Mucosa of gallbladder (tissue), 1 donor: Measurements from ENCODE around the gene C1orf74. TPM values are rescaled to one million over a fixed set of nuclear protein-coding genes. Genes with fewer than 3 reads are reported as not detected.
A peak's percentile ranks its signal among the peaks of the same experiment; 100 is the strongest.

ENCODE experiments used
- DNase-seq: peaks from one replicate; pipeline ENCODE4 v3.0.0-alpha.2; 2020; ENCODE audit warnings: low spot score
- total RNA-seq: library from RNA; stranded (reverse); gene quantifications from one replicate; pipeline ENCODE4 v1.2.1, GENCODE V29; 2021
- donor health status: DM: no; HTN: no; CAD: no.

The C1orf74 gene
- 1.8 TPM for total RNA-seq

DNA sequence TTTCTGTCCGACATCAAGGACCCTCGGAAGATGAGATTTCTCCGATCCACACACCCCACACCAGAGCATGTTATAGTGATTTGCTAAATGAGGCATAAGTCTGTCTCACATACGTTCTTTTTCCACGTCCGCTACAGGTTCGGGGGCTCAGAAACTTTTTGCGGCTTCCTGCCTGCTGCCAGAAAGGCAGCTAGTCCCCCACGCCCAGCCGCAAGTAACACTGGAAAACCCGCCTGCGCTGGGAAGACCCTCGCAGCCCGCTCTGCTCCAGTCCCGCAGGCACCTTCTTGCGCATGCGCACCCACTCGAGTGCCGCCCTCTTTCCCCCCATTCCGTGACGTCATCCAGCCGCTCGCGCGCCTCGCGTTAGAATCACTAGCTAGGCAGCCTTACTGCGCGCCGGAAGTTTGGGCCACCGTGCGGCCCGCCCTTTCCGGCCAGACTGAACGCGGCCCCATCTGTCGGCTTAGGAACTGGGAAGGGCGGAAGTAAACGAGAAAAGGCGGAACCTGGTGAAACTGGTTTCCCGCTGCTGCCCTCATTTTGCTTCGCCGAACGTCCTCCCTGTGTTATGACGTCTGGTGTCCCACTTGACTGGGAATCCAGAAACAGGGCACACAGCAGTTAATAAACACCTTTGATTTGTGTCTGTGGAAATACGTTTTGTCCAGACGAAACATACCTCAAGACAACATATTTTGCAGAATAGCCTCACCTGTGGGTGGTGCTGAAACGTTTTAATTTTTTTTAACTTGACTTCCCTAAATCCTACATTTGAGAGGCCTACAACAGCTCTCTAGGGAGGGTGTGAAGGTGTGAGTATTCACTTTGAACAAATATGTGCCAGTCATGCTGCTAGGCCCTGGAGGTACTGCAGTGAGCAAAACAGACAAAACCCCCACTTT is at the start of gene C1orf74:
C1orf74 (minus strand) TSS at position 295 of the 905 bp plus-strand sequence. CDS start 925 bp downstream, outside the sequence.
- DNase-seq = peak; percentile 99

DNA sequence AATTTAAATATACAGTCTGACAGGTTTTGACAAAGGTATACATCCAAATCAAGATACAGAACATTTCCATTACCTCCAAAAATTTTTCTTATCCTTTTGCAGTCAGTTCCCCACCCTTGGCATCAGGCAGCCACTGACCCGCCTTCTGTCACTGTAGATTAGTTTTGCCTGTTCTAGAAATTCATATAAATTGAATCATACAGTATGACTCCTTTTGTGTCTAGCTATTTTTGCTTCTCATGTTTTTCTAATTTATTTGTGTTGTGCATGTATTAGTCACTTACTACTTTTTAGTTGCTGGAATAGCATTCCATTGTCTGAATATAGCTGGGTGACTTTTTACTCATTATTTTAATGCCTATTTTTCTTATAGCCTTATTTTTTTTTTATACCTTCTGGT is 47.3 kb upstream of the C1orf74 start:
- no peak for DNase-seq

DNA sequence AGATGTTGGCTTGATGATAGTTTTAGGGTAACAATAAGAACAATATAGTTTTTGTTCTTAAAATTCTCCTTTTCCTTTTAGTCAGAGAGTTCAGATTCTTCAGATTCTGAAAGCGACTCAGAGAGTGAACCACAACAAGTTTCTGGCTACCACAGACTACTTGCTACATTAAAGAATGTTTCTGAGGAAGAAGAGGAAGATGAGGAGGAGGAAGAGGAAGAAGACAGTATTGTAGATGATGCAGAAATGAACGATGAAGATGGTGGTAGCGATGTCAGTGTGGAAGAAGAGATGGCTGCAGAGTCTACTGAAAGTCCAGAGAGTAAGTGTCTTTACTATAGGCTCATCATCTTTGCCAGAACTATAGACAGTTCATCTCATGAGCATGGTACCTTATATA is 46.4 kb upstream of the C1orf74 start:
- DNase-seq = no peak

DNA sequence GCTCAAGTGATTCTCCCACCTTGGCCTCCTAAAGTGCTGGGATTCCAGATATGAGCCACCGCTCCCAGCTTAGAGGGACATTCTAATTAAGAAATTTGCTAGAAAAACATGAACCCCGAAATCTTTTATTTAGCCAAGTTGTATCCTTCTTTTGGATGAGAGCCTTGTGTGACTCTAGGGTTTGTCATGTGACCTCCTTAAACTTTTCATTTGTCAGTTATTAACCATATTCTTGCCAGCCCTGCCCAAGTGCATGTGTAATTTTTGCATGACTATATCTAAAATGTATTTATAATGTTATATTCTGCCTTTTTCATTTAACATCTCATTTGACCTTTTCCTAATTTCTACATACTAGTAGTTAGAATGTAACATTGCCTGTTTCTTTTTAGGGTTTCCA is 45.4 kb upstream of the C1orf74 start:
- DNase-seq = no peak

DNA sequence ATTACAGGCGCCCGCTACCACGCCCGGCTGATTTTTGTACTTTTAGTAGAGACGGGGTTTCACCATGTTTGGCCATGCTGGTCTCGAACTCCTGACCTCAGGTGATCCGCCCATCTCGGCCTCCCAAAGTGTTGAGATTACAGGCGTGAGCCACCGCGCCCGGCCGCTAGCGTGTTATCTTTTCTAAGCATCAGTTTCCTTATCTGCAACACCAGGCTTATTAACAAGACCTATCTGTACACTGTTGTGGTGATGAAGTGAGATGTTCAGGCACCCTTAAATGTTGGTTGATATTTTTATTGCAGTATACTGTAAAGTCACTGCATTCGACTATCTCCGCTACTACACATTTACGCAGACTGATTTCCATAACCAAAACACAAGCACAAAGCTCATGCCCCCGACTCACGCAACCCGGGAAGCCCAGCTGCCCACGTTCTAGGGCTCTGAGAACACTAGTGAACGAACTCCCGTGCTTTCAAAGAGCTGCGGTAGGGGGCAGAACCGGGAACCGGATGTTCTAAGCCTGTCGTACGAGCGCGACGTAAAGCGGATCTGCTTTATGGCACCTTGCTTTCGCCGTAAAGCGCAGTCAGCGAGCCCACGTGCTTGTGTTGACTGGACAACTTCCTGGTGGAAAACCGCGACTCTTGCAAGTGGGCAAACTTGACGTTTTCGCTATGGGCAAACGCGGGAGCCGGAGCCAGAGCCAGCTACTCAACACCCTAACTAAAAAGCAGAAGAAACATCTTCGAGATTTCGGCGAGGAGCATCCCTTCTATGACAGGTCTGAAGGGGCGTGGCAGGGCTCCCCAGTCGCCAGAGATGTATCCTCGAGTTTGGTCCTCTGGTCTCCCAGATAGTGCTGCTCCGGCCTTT is 43.3 kb upstream of the C1orf74 start, which contains the start of gene UTP25:
UTP25 (plus strand) TSS at position 589 of the 879 bp plus-strand sequence; CDS start at position 681, 92 bp downstream.
- peak; percentile 97 for DNase-seq

DNA sequence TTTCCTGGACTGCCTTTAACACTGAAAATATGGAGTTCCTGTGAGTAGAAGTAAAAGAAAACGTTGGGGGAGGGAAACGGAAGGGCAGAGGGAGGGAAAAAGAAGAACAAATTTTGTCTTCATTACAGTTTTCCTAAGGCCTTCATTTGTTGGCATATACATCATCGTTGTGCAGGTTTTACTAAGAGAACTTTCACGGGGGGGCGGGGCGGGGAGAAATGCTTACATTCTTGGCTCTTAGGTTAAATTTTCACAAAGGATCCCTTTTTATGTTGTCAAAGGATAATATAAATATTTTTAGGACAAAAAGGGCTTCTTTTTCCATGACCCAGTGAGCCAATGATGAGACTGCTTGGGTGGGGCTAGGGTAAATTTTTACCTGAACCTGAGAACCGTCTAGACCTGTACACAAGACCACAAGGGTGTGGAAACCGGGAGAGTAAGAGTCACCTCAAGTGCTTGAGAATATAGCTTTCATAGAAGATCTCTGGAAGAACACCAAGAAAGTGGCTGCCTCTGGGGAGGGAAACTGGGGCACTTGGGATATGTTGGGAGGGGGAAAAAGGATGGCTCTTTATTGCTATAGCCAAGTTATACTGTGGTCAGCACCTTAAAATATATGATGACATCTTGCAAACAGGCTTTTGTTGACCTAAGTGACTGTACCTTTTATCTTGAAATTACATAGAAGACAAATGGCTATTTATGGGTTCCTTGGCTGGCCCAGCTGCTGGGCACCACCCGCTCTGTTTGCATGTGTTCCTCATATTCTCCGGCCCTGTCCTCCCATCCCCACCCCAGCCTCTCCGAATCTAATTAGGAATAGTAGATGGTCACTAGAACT is 41.5 kb upstream of the C1orf74 start:
- no peak for DNase-seq

DNA sequence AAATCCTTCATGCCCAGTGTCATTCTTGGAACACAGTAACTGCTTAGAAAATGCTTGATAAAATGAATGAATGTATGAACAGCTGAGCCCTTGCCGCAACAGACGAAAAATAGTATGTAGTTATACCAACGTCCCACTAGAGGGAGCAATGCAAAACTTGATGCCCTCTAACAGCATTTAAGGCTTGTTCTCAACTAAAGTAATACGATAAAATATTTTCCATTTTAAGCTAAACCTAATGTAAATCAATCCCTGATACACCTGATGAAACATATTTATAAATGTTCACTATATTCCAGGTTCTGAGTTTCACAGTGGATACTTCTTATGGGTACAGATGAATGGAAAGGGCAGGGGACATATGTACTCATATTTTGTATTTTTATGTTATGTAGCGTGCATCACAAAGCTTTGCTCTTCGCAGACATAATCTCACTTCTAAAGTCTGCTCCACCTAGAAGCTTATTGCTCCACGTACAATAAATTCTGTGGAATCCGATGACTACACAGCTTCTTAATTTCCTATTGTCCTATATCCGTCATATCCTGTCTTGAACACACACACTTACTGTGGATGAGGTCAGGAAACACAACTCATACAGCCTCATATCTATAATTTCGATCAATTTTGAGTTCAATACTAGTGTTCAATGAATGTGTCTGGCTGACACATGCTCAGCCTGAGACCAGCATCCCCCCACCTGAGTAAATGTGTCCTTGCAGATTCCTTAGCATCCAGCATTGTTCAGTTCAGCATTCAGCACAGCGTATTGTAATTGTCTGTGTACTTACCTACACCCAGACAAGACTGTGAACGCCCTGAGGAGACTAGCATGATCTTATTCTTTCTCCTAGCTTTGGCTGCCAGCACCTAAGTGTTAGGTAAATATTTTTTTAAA is 39.0 kb upstream of the C1orf74 start:
- DNase-seq = no peak

DNA sequence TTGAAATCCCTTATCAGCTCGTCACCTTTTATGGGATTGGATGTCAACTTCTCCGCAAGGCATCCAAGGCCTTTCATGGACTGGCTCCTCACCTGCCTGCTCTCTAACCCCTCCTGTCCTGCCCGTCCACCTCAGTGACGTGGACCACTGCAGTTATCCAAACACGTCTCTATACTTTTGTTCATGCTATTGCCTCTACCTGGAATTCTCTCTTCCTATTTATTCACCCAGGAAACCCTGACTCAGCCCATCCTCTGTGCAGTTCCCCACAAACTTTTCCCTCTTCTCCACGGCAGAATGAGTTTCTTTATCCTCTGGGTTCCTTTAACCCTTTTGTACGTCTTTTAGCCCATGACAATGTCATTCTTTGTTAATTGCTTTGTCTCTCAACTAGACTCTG is 38.3 kb upstream of the C1orf74 start:
- DNase-seq = no peak

DNA sequence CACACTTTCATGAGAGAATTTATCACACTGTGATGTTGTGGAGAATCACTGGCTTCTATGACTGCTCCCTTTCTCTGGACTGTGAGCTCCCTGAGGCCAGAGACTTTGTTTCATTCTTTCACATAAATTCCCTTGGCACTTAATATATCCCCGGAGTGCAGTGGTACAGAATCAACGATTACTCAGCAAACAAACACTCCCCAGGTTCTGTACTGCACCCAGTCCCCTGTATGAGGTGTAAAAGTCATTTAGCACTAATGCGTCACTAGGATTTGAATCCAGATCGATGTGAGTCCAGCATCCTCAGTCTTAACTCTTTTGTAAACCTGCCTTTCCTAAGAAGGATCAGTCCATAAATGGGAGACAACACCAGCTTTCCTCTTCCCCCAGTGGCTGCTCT is 36.6 kb upstream of the C1orf74 start:
- DNase-seq = no peak

DNA sequence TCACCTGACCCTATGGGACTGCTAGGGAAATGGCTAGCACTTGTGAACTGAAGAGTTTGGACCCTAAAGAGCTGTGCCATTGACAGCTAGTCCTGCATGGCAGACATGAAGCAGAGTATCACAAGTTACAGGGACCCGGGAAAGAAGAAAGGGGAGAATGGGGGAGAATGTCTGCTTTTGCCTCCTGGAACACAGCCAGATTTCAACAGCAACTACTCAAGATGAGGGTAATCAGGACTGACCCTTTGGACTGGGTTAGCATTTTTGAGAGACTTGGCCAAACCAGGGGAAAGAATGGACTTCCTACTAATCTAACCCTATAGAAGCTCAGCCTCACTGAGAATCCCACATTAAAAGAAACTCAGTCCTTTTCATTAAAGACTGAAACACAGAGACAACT is 34.7 kb upstream of the C1orf74 start:
- no peak for DNase-seq

DNA sequence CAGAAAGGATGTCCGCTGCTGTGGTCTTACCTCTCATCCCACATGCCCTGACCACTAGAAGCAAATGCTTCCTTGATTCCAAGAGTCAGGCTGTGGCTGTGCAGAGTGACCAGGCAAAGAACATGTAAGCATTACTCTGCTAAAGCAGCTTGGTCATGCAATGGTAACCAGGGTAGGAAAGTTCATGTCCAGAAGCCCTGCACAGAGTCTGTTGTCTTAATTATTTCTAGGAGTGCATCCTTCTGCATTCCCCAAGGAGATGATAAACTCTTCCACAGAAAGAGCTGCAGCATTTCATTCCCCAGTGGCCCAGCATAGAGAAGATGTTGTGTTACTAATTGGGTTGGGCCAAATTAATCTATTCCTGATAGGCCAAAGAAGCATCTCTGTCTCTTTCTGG is 33.3 kb upstream of the C1orf74 start:
- DNase-seq = no peak

DNA sequence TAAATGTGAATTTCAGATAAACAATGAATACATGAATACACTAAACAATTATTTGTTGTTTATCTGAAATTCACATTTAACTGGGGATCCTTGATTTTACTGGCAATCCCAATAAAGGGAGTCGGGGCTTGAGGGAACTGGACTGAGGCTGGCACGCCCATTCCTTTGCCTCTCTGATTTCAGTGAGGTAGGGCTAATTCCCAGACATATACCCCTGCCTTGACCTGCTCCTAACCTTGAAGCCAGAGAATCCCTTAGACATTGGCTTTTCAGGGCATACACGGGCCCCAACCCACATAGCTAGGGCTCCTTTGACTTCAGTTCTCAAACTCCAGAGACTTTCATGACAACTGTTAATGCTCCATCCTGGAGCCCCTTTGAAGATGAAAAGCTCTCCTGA is 32.6 kb upstream of the C1orf74 start:
- DNase-seq = no peak

DNA sequence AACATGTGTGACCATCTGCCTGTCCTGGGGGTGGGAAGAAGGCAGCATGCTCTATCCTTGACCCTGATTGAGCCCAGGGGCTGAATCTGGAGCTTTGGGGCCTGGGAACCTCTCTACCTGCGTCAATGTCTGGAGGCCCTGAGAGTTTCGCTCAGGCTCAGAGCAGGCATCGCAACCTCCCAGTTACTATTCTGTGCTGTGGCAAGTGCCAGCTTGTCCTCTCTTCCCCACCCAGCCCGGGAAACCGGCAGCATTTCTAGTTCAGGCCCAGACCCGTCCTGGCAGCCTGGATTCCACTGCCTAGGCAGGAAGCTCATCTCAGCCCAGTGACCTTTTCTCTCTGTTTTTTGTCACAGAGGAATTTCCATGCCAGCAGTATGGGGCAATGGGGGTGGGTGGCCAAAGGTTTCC is 31.6 kb upstream of the C1orf74 start:
- no peak for DNase-seq

DNA sequence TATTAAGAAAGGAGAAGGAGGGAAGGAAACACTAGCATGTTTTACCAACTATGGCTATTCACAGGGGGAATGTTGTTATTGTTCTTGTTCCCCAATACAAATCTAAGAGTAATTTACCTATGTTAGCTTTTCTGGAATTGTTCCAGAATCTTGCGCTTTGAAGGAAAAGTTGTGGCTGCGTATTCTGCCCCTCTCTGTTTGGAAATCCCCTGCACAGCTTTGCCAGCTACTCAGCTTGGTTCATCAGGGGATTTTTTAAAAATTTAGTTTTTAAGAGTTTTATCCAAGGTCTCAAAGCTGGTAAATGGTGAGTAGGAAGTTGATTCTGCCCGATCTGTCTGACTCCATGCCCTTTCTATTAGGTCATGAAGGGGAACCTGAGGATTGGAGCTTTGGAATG is 31.1 kb upstream of the C1orf74 start:
- no peak for DNase-seq

DNA sequence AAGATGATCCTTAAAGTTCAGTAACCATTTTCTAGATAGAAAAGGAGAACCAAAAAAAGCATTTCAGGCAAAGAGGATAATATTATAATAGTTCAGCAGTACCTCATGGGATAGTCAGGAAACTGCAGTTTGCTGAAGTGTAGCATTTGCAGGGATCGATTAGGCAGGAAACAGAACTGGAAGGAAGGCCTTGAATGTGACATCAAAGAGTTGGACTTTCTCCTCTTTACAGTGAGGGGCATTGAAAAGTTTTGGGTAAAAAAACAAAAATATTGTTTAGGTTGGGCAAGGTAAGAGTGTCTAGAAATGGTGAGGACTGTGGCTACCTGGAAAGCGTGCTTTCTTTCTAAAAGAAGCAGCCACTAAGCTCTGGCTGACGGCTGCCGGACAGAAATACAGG is 29.5 kb upstream of the C1orf74 start:
- no peak for DNase-seq

DNA sequence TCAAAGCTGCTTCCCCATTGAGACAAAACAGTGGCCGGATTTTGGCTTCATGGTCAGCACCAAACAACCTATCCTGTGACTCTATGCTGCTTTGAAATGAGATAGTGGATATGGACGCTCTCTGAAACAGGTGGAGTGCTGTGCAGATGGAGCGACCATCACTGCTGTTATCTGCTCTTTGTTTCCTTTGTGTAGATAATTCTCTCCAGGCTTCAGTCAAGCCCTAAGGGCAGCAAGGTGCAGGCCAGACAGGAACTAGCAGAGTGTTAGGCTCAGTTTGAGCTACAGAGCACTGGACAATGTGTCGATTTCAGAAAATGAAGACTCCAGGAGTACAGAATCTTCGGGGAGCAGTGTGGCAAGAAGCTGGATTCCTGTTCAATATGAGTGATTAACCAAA is 26.4 kb upstream of the C1orf74 start:
- no peak for DNase-seq

DNA sequence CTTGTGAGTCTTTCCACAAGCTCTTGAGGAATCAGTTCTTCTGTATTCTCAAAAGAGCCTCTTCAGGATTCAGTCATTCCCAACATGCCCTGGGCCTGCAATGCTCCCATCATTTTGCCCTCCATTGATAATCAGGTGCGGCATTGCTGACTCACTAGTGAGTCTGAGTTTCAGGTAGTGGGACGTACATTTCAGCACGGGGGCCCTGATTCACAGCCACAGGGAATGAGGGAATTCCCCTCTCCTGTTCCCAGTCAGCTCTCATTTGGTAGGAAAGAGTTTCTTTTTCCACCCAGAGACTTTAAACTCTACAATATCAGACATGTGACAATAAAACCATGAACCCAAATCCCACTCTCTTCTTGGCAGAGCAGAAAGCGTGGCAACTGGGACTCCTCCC is 25.3 kb upstream of the C1orf74 start:
- no peak for DNase-seq

DNA sequence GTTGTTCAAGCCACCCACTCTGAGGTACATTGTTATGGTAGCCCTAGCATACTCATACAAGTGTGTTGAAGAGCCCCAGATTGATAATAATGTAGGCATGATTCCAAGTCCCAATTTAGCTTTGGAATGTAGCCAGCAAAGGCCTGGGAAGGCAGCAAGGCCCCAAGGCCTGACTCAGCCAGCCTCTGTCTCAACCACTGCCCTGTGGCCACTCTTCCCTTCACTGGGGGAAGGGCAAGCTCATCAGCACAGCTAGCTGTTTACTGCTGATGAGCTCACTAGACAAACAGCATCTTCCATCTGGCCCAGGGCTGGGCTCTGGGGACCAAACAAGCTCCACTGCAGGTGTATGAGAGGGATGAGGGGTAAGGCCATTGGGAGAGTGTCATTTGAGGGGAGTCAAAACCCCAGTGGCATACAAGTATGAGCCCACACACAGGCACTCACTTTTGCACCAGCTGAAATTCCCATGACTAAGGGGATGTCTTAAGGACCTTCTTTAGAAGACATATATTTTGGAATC is 23.8 kb upstream of the C1orf74 start:
- no peak for DNase-seq

DNA sequence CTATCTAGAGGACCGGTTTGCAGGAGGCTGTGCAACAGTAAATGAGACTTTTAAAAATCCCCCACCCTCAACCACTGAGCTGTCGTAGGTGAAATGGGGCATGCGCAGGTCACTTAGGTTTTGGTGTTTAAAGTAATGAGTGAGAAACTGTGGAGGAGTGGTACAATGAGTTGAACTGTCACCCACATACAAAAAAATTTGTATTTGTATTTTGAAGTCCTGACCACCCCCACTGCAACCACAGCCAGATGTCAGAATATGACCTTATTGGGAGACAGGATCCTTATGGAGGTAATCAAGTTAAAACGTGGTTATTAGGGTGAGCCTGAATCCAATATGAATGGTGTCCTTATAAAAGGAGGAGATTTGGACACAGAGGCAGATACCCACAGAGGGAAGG is 23.1 kb upstream of the C1orf74 start:
- DNase-seq = no peak
